Skeletal muscle satellite cell (primary cell): Measurements from ENCODE around the gene KCNH5.
A peak's percentile ranks its signal among the peaks of the same experiment; 100 is the strongest.

Experiments used
- H3K27me3 ChIP-seq: 2 replicates; pipeline ENCODE4 v1.7.0; 2013; ENCODE audit warnings: low read length; ENCODE audit not compliant: control insufficient read depth, insufficient read depth
- H3K36me3 ChIP-seq: 2 replicates; pipeline ENCODE4 v1.7.0; 2013; ENCODE audit warnings: mild to moderate bottlenecking, control low read depth, low read length; ENCODE audit not compliant: insufficient read depth
- H3K4me1 ChIP-seq: 2 replicates; pipeline ENCODE4 v1.7.0; 2013; ENCODE audit warnings: low read length; ENCODE audit not compliant: control insufficient read depth, insufficient read depth
- H3K4me2 ChIP-seq: 2 replicates; pipeline ENCODE4 v1.7.0; 2013; ENCODE audit warnings: mild to moderate bottlenecking, low read length
- H3K4me3 ChIP-seq: 2 replicates; pipeline ENCODE4 v1.7.0; 2013; ENCODE audit warnings: low read length
- H3K9ac ChIP-seq: 2 replicates; pipeline ENCODE4 v1.7.0; 2013; ENCODE audit warnings: mild to moderate bottlenecking, low read depth, low read length, moderate library complexity
- H3K9me3 ChIP-seq: replicated peaks from 2 replicates; pipeline ENCODE4 v1.7.0; 2013; ENCODE audit warnings: mild to moderate bottlenecking, control low read depth, low read length

Gene KCNH5

GRCh38 chr14:62994096-62994495 is 51.2 kb downstream of the KCNH5 start:
- Histone ChIP-seq H3K9ac (no peak overlapping the region), H3K27me3 (no peaks in the 10 kb centered on the region)

GRCh38 chr14:62988967-62989366 is 56.3 kb downstream of the KCNH5 start:
- Histone ChIP-seq H3K4me3 (no peak overlapping the region), H3K4me1 (no peaks in the 10 kb centered on the region), H3K27me3 (no peaks in the 10 kb centered on the region), H3K4me2 (no peak overlapping the region), H3K9ac (no peak overlapping the region), H3K36me3 (no peaks in the 10 kb centered on the region), H3K9me3 (no peaks in the 10 kb centered on the region)

More at GRCh38 chr14:62994096-62994495, 51.2 kb downstream of the KCNH5 start:
- no peaks in the 10 kb centered on the region for H3K4me1 ChIP-seq
- no peaks in the 10 kb centered on the region for H3K36me3 ChIP-seq
- no peak overlapping the region for H3K4me2 ChIP-seq
- H3K9me3 ChIP-seq: no peaks in the 10 kb centered on the region
- no peak overlapping the region for H3K4me3 ChIP-seq

- no peak overlapping the region for H3K4me2 ChIP-seq
- no peaks in the 10 kb centered on the region for H3K36me3 ChIP-seq
- no peak overlapping the region for H3K9ac ChIP-seq
- no peaks in the 10 kb centered on the region for H3K27me3 ChIP-seq
- no peak overlapping the region for H3K4me3 ChIP-seq
- no peaks in the 10 kb centered on the region for H3K9me3 ChIP-seq
- H3K4me1 ChIP-seq: no peaks in the 10 kb centered on the region
Observed at GRCh38 chr14:62983821-62984220, 61.4 kb downstream of the KCNH5 start.

GRCh38 chr14:62980693-62981092 is 64.6 kb downstream of the KCNH5 start:
- no peaks in the 10 kb centered on the region for H3K4me1 ChIP-seq
- no peak overlapping the region for H3K9ac ChIP-seq
- H3K36me3 ChIP-seq: no peaks in the 10 kb centered on the region
- no peak overlapping the region for H3K4me3 ChIP-seq
- H3K27me3 ChIP-seq: no peaks in the 10 kb centered on the region
- no peaks in the 10 kb centered on the region for H3K9me3 ChIP-seq
- H3K4me2 ChIP-seq: no peak overlapping the region

GRCh38 chr14:62957562-62957961 is 87.7 kb downstream of the KCNH5 start:
- no peaks in the 10 kb centered on the region for H3K9me3 ChIP-seq

GRCh38 chr14:62956413-62956812 is 88.8 kb downstream of the KCNH5 start:
- no peak overlapping the region for H3K9ac ChIP-seq

More at GRCh38 chr14:62957562-62957961, 87.7 kb downstream of the KCNH5 start:
- Histone ChIP-seq H3K36me3 (no peaks in the 10 kb centered on the region), H3K4me1 (peaks cover 27% of the 10 kb centered on the region), H3K27me3 (peaks cover 3% of the 10 kb centered on the region), H3K4me3 (no peak overlapping the region), H3K4me2 (no peak overlapping the region), H3K9ac (no peak overlapping the region)

GRCh38 chr14:62954165-62954564 is 91.1 kb downstream of the KCNH5 start:
- no peaks in the 10 kb centered on the region for H3K27me3 ChIP-seq
- H3K4me2 ChIP-seq: no peak overlapping the region
- no peak overlapping the region for H3K9ac ChIP-seq
- peaks cover 27% of the 10 kb centered on the region for H3K4me1 ChIP-seq
- no peaks in the 10 kb centered on the region for H3K9me3 ChIP-seq
- no peaks in the 10 kb centered on the region for H3K36me3 ChIP-seq
- H3K4me3 ChIP-seq: no peak overlapping the region

More at GRCh38 chr14:62956413-62956812, 88.8 kb downstream of the KCNH5 start:
- no peaks in the 10 kb centered on the region for H3K36me3 ChIP-seq
- H3K4me1 ChIP-seq: peaks cover 27% of the 10 kb centered on the region
- H3K27me3 ChIP-seq: peaks cover under 1% of the 10 kb centered on the region
- no peaks in the 10 kb centered on the region for H3K9me3 ChIP-seq
- no peak overlapping the region for H3K4me2 ChIP-seq
- no peak overlapping the region for H3K4me3 ChIP-seq

GRCh38 chr14:62952226-62952625 is 93.0 kb downstream of the KCNH5 start:
- H3K4me2 ChIP-seq: no peak overlapping the region
- no peaks in the 10 kb centered on the region for H3K9me3 ChIP-seq
- H3K27me3 ChIP-seq: no peaks in the 10 kb centered on the region
- no peaks in the 10 kb centered on the region for H3K36me3 ChIP-seq
- H3K4me1 ChIP-seq: peaks cover 15% of the 10 kb centered on the region
- no peak overlapping the region for H3K9ac ChIP-seq
- no peak overlapping the region for H3K4me3 ChIP-seq

- Histone ChIP-seq H3K27me3 (no peaks in the 10 kb centered on the region), H3K4me3 (no peak overlapping the region), H3K4me2 (no peak overlapping the region), H3K36me3 (no peaks in the 10 kb centered on the region), H3K9me3 (no peaks in the 10 kb centered on the region), H3K9ac (no peak overlapping the region), H3K4me1 (peaks cover 12% of the 10 kb centered on the region)
Observed at GRCh38 chr14:62947301-62947700, 98.0 kb downstream of the KCNH5 start.

GRCh38 chr14:62946221-62946620 is 99.0 kb downstream of the KCNH5 start:
- Histone ChIP-seq H3K4me1 (peaks cover 13% of the 10 kb centered on the region), H3K4me3 (no peak overlapping the region), H3K9me3 (no peaks in the 10 kb centered on the region), H3K36me3 (no peaks in the 10 kb centered on the region), H3K9ac (no peak overlapping the region), H3K27me3 (no peaks in the 10 kb centered on the region), H3K4me2 (no peak overlapping the region)

- Histone ChIP-seq H3K27me3 (no peaks in the 10 kb centered on the region), H3K36me3 (no peaks in the 10 kb centered on the region), H3K4me2 (peak overlapping the region; percentile 7), H3K9ac (no peak overlapping the region), H3K4me1 (peaks cover 13% of the 10 kb centered on the region), H3K4me3 (no peak overlapping the region), H3K9me3 (no peaks in the 10 kb centered on the region)
Observed at GRCh38 chr14:62943202-62943601, 102.1 kb downstream of the KCNH5 start.

GRCh38 chr14:62939970-62940369 is 105.3 kb downstream of the KCNH5 start:
- Histone ChIP-seq H3K27me3 (no peaks in the 10 kb centered on the region), H3K36me3 (no peaks in the 10 kb centered on the region), H3K4me2 (no peak overlapping the region), H3K4me3 (no peak overlapping the region), H3K4me1 (peaks cover 13% of the 10 kb centered on the region), H3K9ac (no peak overlapping the region), H3K9me3 (no peaks in the 10 kb centered on the region)
